ENCODE measurements around the gene NANS. TPM values are rescaled to one million over a fixed set of nuclear protein-coding genes. Genes with fewer than 3 reads are reported as not detected.
A peak's percentile ranks its signal among the peaks of the same experiment; 100 is the strongest.
"Not testable (repeated sequence)": the region's sequence is repeated elsewhere in the genome, so short reads cannot be mapped to it uniquely, and the experiment has no call there.

NANS gene
- polyA plus RNA-seq, 1 donor (not counting 4 experiments of a cell fraction or from before 2014, with no cell fraction given) = 63.1 TPM

DNA sequence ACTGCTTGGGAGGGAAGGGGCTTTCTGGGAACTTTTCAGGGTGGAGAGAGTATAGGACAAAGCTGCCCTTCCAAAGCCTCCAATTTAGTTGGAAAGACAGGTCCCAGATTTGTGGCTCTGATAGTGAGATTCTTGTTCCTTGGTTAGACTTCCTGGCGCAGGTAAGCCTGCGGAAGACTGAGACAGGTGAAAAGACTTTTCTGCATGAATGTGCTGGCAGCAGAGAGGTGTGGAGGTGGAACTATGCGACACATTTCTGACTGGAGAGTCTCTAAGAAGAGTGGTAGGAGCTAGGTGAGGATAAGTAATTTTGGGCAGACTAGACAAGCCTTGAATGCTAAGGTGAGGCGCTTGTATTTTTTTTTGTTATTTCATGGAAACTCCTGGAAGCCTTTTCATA is 29.9 kb downstream of the NANS start:
- Histone ChIP-seq H3K9ac (ENCODE audit: control insufficient read depth, extremely low read depth, insufficient read depth, low read length) (no peak overlapping the region), H3K4me3 (ENCODE audit: control insufficient read depth in 2 of 3, extremely low read depth in 1 of 3, insufficient read depth in 2 of 3, low read depth in 1 of 3, low read length in 3 of 3) (no peak overlapping the region)

DNA sequence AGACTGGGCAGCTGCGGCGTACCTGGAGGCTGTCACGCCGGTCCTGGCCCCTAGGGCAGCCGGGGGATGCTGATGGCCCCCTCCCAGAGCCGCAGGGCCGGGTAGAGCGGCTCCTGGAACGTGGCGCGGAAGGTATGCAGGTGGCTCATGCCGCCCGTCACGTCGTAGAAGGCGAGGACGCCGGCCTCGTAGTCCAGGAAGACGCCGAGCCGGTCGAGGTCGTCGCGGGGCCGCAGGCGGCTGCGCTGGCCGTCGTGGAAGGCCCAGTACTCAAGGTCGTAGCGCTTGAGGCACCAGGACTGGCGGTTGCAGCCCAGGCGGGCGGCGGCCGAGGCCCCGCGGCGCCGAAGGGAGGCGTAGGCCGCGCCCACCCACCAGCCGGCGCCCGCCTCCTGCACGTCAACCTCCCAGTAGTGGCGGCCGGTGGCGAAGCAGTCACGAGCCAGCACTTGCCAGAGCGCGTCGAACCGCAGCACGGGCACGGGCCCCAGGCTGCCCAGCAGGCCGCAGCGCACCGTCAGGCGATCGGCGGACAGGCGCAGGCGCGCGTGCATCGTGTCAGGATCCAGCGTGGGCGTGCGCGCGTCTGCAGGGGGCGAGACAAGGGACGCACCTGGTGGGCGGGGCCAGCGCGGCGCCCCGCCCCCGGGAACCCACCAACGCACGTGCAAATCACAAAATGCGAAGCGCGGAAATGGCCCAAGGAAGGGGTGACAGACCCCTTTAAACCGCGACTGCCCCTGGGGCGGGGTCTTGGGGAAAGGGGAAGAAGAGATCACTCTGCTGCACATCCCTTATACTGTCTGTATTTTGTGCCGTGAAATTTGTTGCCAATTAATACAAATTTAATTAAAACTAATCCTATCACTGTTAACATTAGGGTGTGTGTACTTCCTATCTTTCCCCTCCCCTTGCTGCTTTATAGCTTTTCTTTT is 31.2 kb downstream of the NANS start:
- peak overlapping the region; percentile 59 for H3K4me2 ChIP-seq (ENCODE audit: control insufficient read depth, extremely low read depth, insufficient read depth, low read depth, low read length)
- H3K79me2 ChIP-seq (ENCODE audit: control insufficient read depth, insufficient read depth, low read length) = no peaks in the 10 kb centered on the region
- H3K4me1 ChIP-seq (ENCODE audit: control insufficient read depth, extremely low read depth, insufficient read depth, low read length) = peaks cover 4% of the 10 kb centered on the region
- no peaks in the 10 kb centered on the region for H3K27me3 ChIP-seq (ENCODE audit: control insufficient read depth, extremely low read depth, insufficient read depth, low read length)
- H3K9me1 ChIP-seq (ENCODE audit: control insufficient read depth, extremely low read depth, insufficient read depth, low read length) = no peaks in the 10 kb centered on the region
- H3K9me3 ChIP-seq (ENCODE audit: control insufficient read depth, low read depth, low read length) = no peaks in the 10 kb centered on the region
- H3K9ac ChIP-seq (ENCODE audit: control insufficient read depth, extremely low read depth, insufficient read depth, low read length) = peak overlapping the region; percentile 58
- DNase-seq (ENCODE audit: low read depth, low spot score) = peak; percentile 60
- H3K4me3 ChIP-seq (ENCODE audit: control insufficient read depth in 2 of 3, extremely low read depth in 1 of 3, insufficient read depth in 2 of 3, low read depth in 1 of 3, low read length in 3 of 3) = peak overlapping the region in 2 of 3 experiments; percentile 7 to 28
- TF ChIP-seq EZH2 (IDR thresholded peaks at IDR 0.05; ENCODE audit: low read length) = no peak
- TF ChIP-seq, protein P1, sequence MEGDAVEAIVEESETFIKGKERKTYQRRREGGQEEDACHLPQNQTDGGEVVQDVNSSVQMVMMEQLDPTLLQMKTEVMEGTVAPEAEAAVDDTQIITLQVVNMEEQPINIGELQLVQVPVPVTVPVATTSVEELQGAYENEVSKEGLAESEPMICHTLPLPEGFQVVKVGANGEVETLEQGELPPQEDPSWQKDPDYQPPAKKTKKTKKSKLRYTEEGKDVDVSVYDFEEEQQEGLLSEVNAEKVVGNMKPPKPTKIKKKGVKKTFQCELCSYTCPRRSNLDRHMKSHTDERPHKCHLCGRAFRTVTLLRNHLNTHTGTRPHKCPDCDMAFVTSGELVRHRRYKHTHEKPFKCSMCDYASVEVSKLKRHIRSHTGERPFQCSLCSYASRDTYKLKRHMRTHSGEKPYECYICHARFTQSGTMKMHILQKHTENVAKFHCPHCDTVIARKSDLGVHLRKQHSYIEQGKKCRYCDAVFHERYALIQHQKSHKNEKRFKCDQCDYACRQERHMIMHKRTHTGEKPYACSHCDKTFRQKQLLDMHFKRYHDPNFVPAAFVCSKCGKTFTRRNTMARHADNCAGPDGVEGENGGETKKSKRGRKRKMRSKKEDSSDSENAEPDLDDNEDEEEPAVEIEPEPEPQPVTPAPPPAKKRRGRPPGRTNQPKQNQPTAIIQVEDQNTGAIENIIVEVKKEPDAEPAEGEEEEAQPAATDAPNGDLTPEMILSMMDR (optimal IDR thresholded peaks at IDR 0.05 in 1 of 3, IDR thresholded peaks at IDR 0.05 in 1 of 3, conservative IDR thresholded peaks at IDR 0.05 in 1 of 3; ENCODE audit: extremely low read depth in 1 of 3, insufficient read depth in 2 of 3, low read length in 3 of 3) = peak in 1 of 3 experiments; percentile 6
- H2AFZ ChIP-seq (ENCODE audit: control insufficient read depth, low read length) = peak overlapping the region; percentile 72
- no peak for FAIRE-seq
- dilution Hi-C loops (cut with MboI; ENCODE audit: extremely low pct_ligation_motif_present, low sequenced_read_pairs) = no loop called here
- peak overlapping the region; percentile 37 for H3K27ac ChIP-seq (ENCODE audit: control insufficient read depth, insufficient read depth, low read length)
- peaks cover 2% of the 10 kb centered on the region for H4K20me1 ChIP-seq (ENCODE audit: control insufficient read depth, extremely low read depth, insufficient read depth, low read length)
- H3K36me3 ChIP-seq (ENCODE audit: control insufficient read depth in 2 of 2, extremely low read depth in 1 of 2, insufficient read depth in 2 of 2, low read length in 2 of 2) = peaks cover 11 to 19% of the 10 kb centered on the region in 2 experiments

More for the DNA sequence above, 29.9 kb downstream of the NANS start:
- no peaks in the 10 kb centered on the region for H3K9me1 ChIP-seq (ENCODE audit: control insufficient read depth, extremely low read depth, insufficient read depth, low read length)
- FAIRE-seq (no peak), DNase-seq (ENCODE audit: low read depth, low spot score) (no peak)
- H3K27ac ChIP-seq (ENCODE audit: control insufficient read depth, insufficient read depth, low read length) = no peak overlapping the region
- dilution Hi-C loops (cut with MboI; ENCODE audit: extremely low pct_ligation_motif_present, low sequenced_read_pairs) = no loop called here
- no peaks in the 10 kb centered on the region for H3K79me2 ChIP-seq (ENCODE audit: control insufficient read depth, insufficient read depth, low read length)
- no peak overlapping the region for H3K4me2 ChIP-seq (ENCODE audit: control insufficient read depth, extremely low read depth, insufficient read depth, low read depth, low read length)
- no peaks in the 10 kb centered on the region for H3K9me3 ChIP-seq (ENCODE audit: control insufficient read depth, low read depth, low read length)
- H3K27me3 ChIP-seq (ENCODE audit: control insufficient read depth, extremely low read depth, insufficient read depth, low read length) = no peaks in the 10 kb centered on the region
- peaks cover 15 to 29% of the 10 kb centered on the region in 2 experiments for H3K36me3 ChIP-seq (ENCODE audit: control insufficient read depth in 2 of 2, extremely low read depth in 1 of 2, insufficient read depth in 2 of 2, low read length in 2 of 2)
- H4K20me1 ChIP-seq (ENCODE audit: control insufficient read depth, extremely low read depth, insufficient read depth, low read length) = peaks cover 2% of the 10 kb centered on the region
- TF ChIP-seq, protein P1 (optimal IDR thresholded peaks at IDR 0.05 in 1 of 3, IDR thresholded peaks at IDR 0.05 in 1 of 3, conservative IDR thresholded peaks at IDR 0.05 in 1 of 3; ENCODE audit: extremely low read depth in 1 of 3, insufficient read depth in 2 of 3, low read length in 3 of 3) = no peak
- TF ChIP-seq EZH2 (IDR thresholded peaks at IDR 0.05; ENCODE audit: low read length) = no peak
- peaks cover 6% of the 10 kb centered on the region for H3K4me1 ChIP-seq (ENCODE audit: control insufficient read depth, extremely low read depth, insufficient read depth, low read length)
- H2AFZ ChIP-seq (ENCODE audit: control insufficient read depth, low read length) = no peak overlapping the region

DNA sequence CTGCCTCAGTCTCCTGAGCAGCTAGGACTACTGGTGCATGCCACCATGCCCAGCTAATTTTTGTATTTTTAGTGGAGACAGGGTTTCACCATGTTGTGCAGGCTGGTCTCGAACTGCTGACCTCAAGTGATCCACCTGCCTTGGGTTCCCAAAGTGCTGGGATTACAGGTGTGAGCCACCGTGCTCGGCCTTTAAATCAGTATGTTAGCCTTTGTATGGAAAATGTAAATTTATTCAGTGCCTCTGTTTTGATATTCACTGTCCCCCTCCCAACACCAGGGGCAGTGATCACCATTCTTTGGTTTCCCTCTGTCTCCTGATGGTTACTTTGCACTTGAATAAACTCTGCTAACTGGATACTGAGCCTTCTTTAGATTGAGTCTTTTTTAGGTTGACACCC is 34.1 kb downstream of the NANS start:
- H3K9me3 ChIP-seq (ENCODE audit: control insufficient read depth, low read depth, low read length); H3K27me3 ChIP-seq (ENCODE audit: control insufficient read depth, extremely low read depth, insufficient read depth, low read length); H2AFZ ChIP-seq (ENCODE audit: control insufficient read depth, low read length); H3K9ac ChIP-seq (ENCODE audit: control insufficient read depth, extremely low read depth, insufficient read depth, low read length); DNase-seq (ENCODE audit: low read depth, low spot score); H3K4me1 ChIP-seq (ENCODE audit: control insufficient read depth, extremely low read depth, insufficient read depth, low read length); FAIRE-seq; H3K27ac ChIP-seq (ENCODE audit: control insufficient read depth, insufficient read depth, low read length); H3K79me2 ChIP-seq (ENCODE audit: control insufficient read depth, insufficient read depth, low read length); dilution Hi-C loops (cut with MboI; ENCODE audit: extremely low pct_ligation_motif_present, low sequenced_read_pairs); H3K4me2 ChIP-seq (ENCODE audit: control insufficient read depth, extremely low read depth, insufficient read depth, low read depth, low read length); H4K20me1 ChIP-seq (ENCODE audit: control insufficient read depth, extremely low read depth, insufficient read depth, low read length); H3K9me1 ChIP-seq (ENCODE audit: control insufficient read depth, extremely low read depth, insufficient read depth, low read length); H3K4me3 ChIP-seq (ENCODE audit: control insufficient read depth in 2 of 3, extremely low read depth in 1 of 3, insufficient read depth in 2 of 3, low read depth in 1 of 3, low read length in 3 of 3): not testable (repeated sequence)
- H3K36me3 ChIP-seq (ENCODE audit: control insufficient read depth in 2 of 2, extremely low read depth in 1 of 2, insufficient read depth in 2 of 2, low read length in 2 of 2) = peaks cover 5 to 15% of the 10 kb centered on the region in 2 experiments
